GM18867 (cell line): ENCODE data around the gene NAA40.
"Not testable (repeated sequence)": the region's sequence is repeated elsewhere in the genome, so short reads cannot be mapped to it uniquely, and the experiment has no call there.

Source experiments
- ATAC-seq: cut with Tn5 transposase; IDR thresholded peaks from one replicate; pipeline ENCODE4 v1.9.1; 2021; ENCODE audit warnings: mild to moderate bottlenecking, moderate library complexity; ENCODE audit not compliant: unreplicated experiment

NAA40 gene

GRCh38 chr11:63937713-63938478 is 906 bp upstream of the NAA40 start:
- ATAC-seq: peak; percentile 22

GRCh38 chr11:63939397-63939891 is 642 bp downstream of the NAA40 start:
- ATAC-seq: no peak

- ATAC-seq: no peak
Measured at GRCh38 chr11:63940786-63941185, 2.0 kb downstream of the NAA40 start.

GRCh38 chr11:63941901-63942300 is 3.1 kb downstream of the NAA40 start:
- ATAC-seq: no peak

GRCh38 chr11:63942803-63943202 is 4.0 kb downstream of the NAA40 start:
- ATAC-seq: no peak

- no peak for ATAC-seq
Measured at GRCh38 chr11:63944987-63945386, 6.2 kb downstream of the NAA40 start.

GRCh38 chr11:63945477-63946163 is 6.8 kb downstream of the NAA40 start:
- peak; percentile 52 for ATAC-seq

GRCh38 chr11:63951779-63952536 is 13.2 kb downstream of the NAA40 start:
- no peak for ATAC-seq

- ATAC-seq: no peak
Measured at GRCh38 chr11:63952570-63952969, 13.8 kb downstream of the NAA40 start.

- ATAC-seq: no peak
Measured at GRCh38 chr11:63958008-63958407, 19.2 kb downstream of the NAA40 start.

GRCh38 chr11:63961608-63962412 is 23.0 kb downstream of the NAA40 start:
- no peak for ATAC-seq

GRCh38 chr11:63963895-63964294 is 25.1 kb downstream of the NAA40 start:
- ATAC-seq: not testable (repeated sequence)

- no peak for ATAC-seq
Measured at GRCh38 chr11:63966444-63966843, 27.6 kb downstream of the NAA40 start.

GRCh38 chr11:63969461-63969860 is 30.7 kb downstream of the NAA40 start:
- ATAC-seq: no peak

- ATAC-seq: no peak
Measured at GRCh38 chr11:63970902-63971301, 32.1 kb downstream of the NAA40 start.

- ATAC-seq: not testable (repeated sequence)
Measured at GRCh38 chr11:63973912-63974258, 35.1 kb downstream of the NAA40 start.

- peak; percentile 96 for ATAC-seq
Measured at GRCh38 chr11:63974259-63975143, 35.7 kb downstream of the NAA40 start, which contains the start of gene COX8A. Gene COX8A (plus strand): TSS chr11:63974620. CDS start chr11:63974681, 61 bp downstream.

- ATAC-seq: no peak
Measured at GRCh38 chr11:63978551-63979239, 39.9 kb downstream of the NAA40 start.

- ATAC-seq: no peak
Measured at GRCh38 chr11:63979426-63979825, 40.6 kb downstream of the NAA40 start.
